WTC11 (cell line): ENCODE results near the gene ATP13A4. TPM values are rescaled to one million over a fixed set of nuclear protein-coding genes. Genes with fewer than 3 reads are reported as not detected.
A peak's percentile ranks its signal among the peaks of the same experiment; 100 is the strongest.

Experiments
- ATAC-seq: fragments of 200-7000 bp; cut with Tn5 transposase; 2 replicates; pipeline ENCODE4 v1.10.0; 2021; ENCODE audit warnings: mild to moderate bottlenecking, moderate library complexity
- CTCF ChIA-PET: fragments of 300-600 bp; sonication (Branson Sonifier 250); formaldehyde crosslinking; loops from one replicate; lab custom pipeline; 2021; ENCODE audit warnings: antibody characterized with exemption; lab: Charles Lee
- POLR2A ChIA-PET: fragments of 350-600 bp; sonication (Branson Sonifier 250); formaldehyde crosslinking; loops from one replicate; lab custom pipeline; 2021; ENCODE audit warnings: antibody characterized with exemption; lab: Charles Lee
- DNase-seq: peaks from one replicate; pipeline ENCODE4 v3.0.0; 2021; ENCODE audit warnings: low spot score
- H3K27ac Mint-ChIP-seq: 2 replicates; pipeline ENCODE4 v1.8.0; 2021; ENCODE audit warnings: mixed read lengths
- H3K27me3 Mint-ChIP-seq: 2 replicates; pipeline ENCODE4 v1.8.0; 2021; ENCODE audit warnings: low read depth, mild to moderate bottlenecking, moderate library complexity, mixed read lengths
- H3K36me3 Mint-ChIP-seq: 2 replicates; pipeline ENCODE4 v1.8.0; 2021; ENCODE audit warnings: mixed read lengths
- H3K4me1 Mint-ChIP-seq: 2 replicates; pipeline ENCODE4 v1.8.0; 2022; ENCODE audit warnings: mixed read lengths
- H3K4me3 Mint-ChIP-seq: 2 replicates; pipeline ENCODE4 v1.8.0; 2021; ENCODE audit warnings: mild to moderate bottlenecking, moderate library complexity, mixed read lengths
- H3K9me3 Mint-ChIP-seq: 2 replicates; pipeline ENCODE4 v1.8.0; 2021; ENCODE audit warnings: mixed read lengths
- ATF1 ChIP-seq: sonication (generic); formaldehyde crosslinking; IDR thresholded peaks from 2 replicates; pipeline ENCODE4 v1.8.1; 2023; ENCODE audit warnings: mild to moderate bottlenecking, moderate library complexity, missing genetic modification reagents
- CREB1 ChIP-seq: sonication (generic); formaldehyde crosslinking; IDR thresholded peaks from 2 replicates; pipeline ENCODE4 v1.8.0; 2023; ENCODE audit warnings: mild to moderate bottlenecking, missing genetic modification reagents
- CTCF ChIP-seq: fragments of 200-600 bp; IDR thresholded peaks from 2 replicates; pipeline ENCODE4 v1.8.0; 2022; ENCODE audit warnings: antibody characterized with exemption
- EMX1 ChIP-seq: fragments of 250-450 bp; sonication (Bioruptor Pico); IDR thresholded peaks from 2 replicates; pipeline ENCODE4 v1.8.0; 2021; ENCODE audit warnings: mild to moderate bottlenecking
- ETV6 ChIP-seq: sonication (generic); formaldehyde crosslinking; IDR thresholded peaks from 2 replicates; pipeline ENCODE4 v1.8.1; 2022; ENCODE audit warnings: mild to moderate bottlenecking, missing genetic modification reagents
- FOXK1 ChIP-seq: sonication (generic); formaldehyde crosslinking; IDR thresholded peaks from 2 replicates; pipeline ENCODE4 v1.8.0; 2022; ENCODE audit warnings: mild to moderate bottlenecking, moderate library complexity, missing genetic modification reagents
- HMGA2 ChIP-seq: fragments of 250-450 bp; sonication (Bioruptor Pico); IDR thresholded peaks from 2 replicates; pipeline ENCODE4 v1.4.0; 2021; ENCODE audit warnings: mild to moderate bottlenecking, moderate library complexity
- JAZF1 ChIP-seq: fragments of 250-450 bp; sonication (Bioruptor Pico); IDR thresholded peaks from 2 replicates; pipeline ENCODE4 v1.9.0; 2021; ENCODE audit warnings: moderate library complexity, mild to moderate bottlenecking, inconsistent platforms
- KAT7 ChIP-seq: sonication (generic); formaldehyde crosslinking; IDR thresholded peaks from 2 replicates; pipeline ENCODE4 v1.8.1; 2023; ENCODE audit warnings: missing genetic modification reagents, mild to moderate bottlenecking, borderline replicate concordance
- OVOL2 ChIP-seq: fragments of 250-450 bp; sonication (Bioruptor Pico); IDR thresholded peaks from 2 replicates; pipeline ENCODE4 v1.9.0; 2021; ENCODE audit warnings: mild to moderate bottlenecking, borderline replicate concordance
- RELA ChIP-seq: sonication (generic); formaldehyde crosslinking; IDR thresholded peaks from 2 replicates; pipeline ENCODE4 v1.8.1; 2022; ENCODE audit warnings: missing genetic modification reagents, mild to moderate bottlenecking, borderline replicate concordance
- SP1 ChIP-seq: sonication (generic); formaldehyde crosslinking; conservative IDR thresholded peaks from 2 replicates; pipeline ENCODE4 v1.8.1; 2022; ENCODE audit warnings: missing genetic modification reagents
- TP53 ChIP-seq: sonication (generic); formaldehyde crosslinking; IDR thresholded peaks from 2 replicates; pipeline ENCODE4 v1.8.1; 2023; ENCODE audit warnings: mild to moderate bottlenecking, missing genetic modification reagents
- ZNF121 ChIP-seq: sonication (generic); formaldehyde crosslinking; IDR thresholded peaks from 2 replicates; pipeline ENCODE4 v1.8.0; 2023; ENCODE audit warnings: missing genetic modification reagents
- ZNF263 ChIP-seq: sonication (generic); formaldehyde crosslinking; IDR thresholded peaks from 2 replicates; pipeline ENCODE4 v1.8.1; 2022; ENCODE audit warnings: low read depth, mild to moderate bottlenecking, moderate library complexity, missing genetic modification reagents
- ZNF281 ChIP-seq: sonication (generic); formaldehyde crosslinking; IDR thresholded peaks from 2 replicates; pipeline ENCODE4 v1.8.0; 2023; ENCODE audit warnings: mild to moderate bottlenecking, missing genetic modification reagents
- ZNF317 ChIP-seq: sonication (generic); formaldehyde crosslinking; IDR thresholded peaks from 2 replicates; pipeline ENCODE4 v1.8.1; 2023; ENCODE audit warnings: low read depth, mild to moderate bottlenecking, moderate library complexity, missing genetic modification reagents, borderline replicate concordance
- ZNF423 ChIP-seq: fragments of 250-450 bp; sonication (Bioruptor Pico); IDR thresholded peaks from 2 replicates; pipeline ENCODE4 v2.1.2; 2022; ENCODE audit warnings: mild to moderate bottlenecking, moderate library complexity
- total RNA-seq: library from RNA; stranded (reverse); gene quantifications from 3 replicates; pipeline ENCODE4 v1.2.3, GENCODE V29; 2021

ATP13A4 gene
- total RNA-seq, 1 experiment from 2014 or later: 0.20 TPM

- Mint-ChIP-seq H3K9me3 (no peaks in the 10 kb centered on the region), H3K27me3 (no peaks in the 10 kb centered on the region), H3K36me3 (no peaks in the 10 kb centered on the region), H3K27ac (no peak overlapping the region), H3K4me1 (peaks cover 27% of the 10 kb centered on the region), H3K4me3 (no peak overlapping the region)
- ATAC-seq (no peak), DNase-seq (no peak)
- no peak for TF ChIP-seq KAT7 (CRISPR knock-in tag)
- no peak for TF ChIP-seq EMX1 (CRISPR knock-in tag)
- no peak for TF ChIP-seq CTCF
- TF ChIP-seq ETV6 (CRISPR knock-in tag): no peak
- TF ChIP-seq OVOL2 (CRISPR knock-in tag): no peak
- TF ChIP-seq HMGA2: no peak
- TF ChIP-seq ZNF423: no peak
- no peak for TF ChIP-seq FOXK1
- TF ChIP-seq ATF1 (CRISPR knock-in tag): no peak
- no peak for TF ChIP-seq ZNF281 (CRISPR knock-in tag)
- no peak for TF ChIP-seq ZNF263 (CRISPR knock-in tag)
- TF ChIP-seq RELA (CRISPR knock-in tag): no peak
- no peak for TF ChIP-seq JAZF1
- no peak for TF ChIP-seq CREB1 (CRISPR knock-in tag)
- no peak for TF ChIP-seq TP53 (CRISPR knock-in tag)
- TF ChIP-seq ZNF121 (CRISPR knock-in tag): no peak
- ChIA-PET CTCF (interaction anchor here (0.7 to 2.9 kb wide), 11 partner anchors 10 to 947 kb away, joined by 3 to 18 read pairs (median 4); no protein-coding TSS in a partner anchor), POLR2A (no interaction called here)
Observed at GRCh38 chr3:193573403-193574191, 18.9 kb upstream of the ATP13A4 start.

GRCh38 chr3:193572426-193572908 lies 17.8 kb upstream of the ATP13A4 start:
- no peak overlapping the region for H3K4me3 Mint-ChIP-seq
- H3K27me3 Mint-ChIP-seq: no peaks in the 10 kb centered on the region
- ChIA-PET CTCF (interaction anchor here (0.5 to 2.9 kb wide), 18 partner anchors 8 to 760 kb away, joined by 3 to 18 read pairs (median 4); no protein-coding TSS in a partner anchor), POLR2A (interaction anchor here (0.6 kb wide), 1 partner anchor 189 kb away, joined by 3 read pairs; no protein-coding TSS in a partner anchor)
- H3K9me3 Mint-ChIP-seq: no peaks in the 10 kb centered on the region
- ATAC-seq: peak; percentile 94
- H3K27ac Mint-ChIP-seq: no peak overlapping the region
- DNase-seq: peak; percentile 65
- no peaks in the 10 kb centered on the region for H3K36me3 Mint-ChIP-seq
- H3K4me1 Mint-ChIP-seq: peaks cover 27% of the 10 kb centered on the region
- TF ChIP-seq FOXK1: no peak
- no peak for TF ChIP-seq SP1
- no peak for TF ChIP-seq KAT7 (CRISPR knock-in tag)
- peak; percentile 47; the same call in 1 of the 2 replicates for TF ChIP-seq CTCF
- TF ChIP-seq ZNF317 (CRISPR knock-in tag): 0 out of 2 replicates have a peak, but pooled peaks have one; percentile 35
